Cardiac muscle cell (in vitro differentiated cells and primary cell): ENCODE data around the gene HAX1. TPM values are rescaled to one million over a fixed set of nuclear protein-coding genes. Genes with fewer than 3 reads are reported as not detected.

Experiments
- DNase-seq, 2 donors: peaks; one replicate each; pipeline versions ENCODE4 v3.0.0 to v3.0.0-alpha.2; 2010 to 2017; ENCODE audit warnings: low read depth in 1 of 2, low spot score in 1 of 2
- H3K27ac ChIP-seq: fragments of 200-600 bp; sonication (generic); 2 replicates; pipeline ENCODE4 v1.5.1; 2016
- H3K27me3 ChIP-seq: fragments of 200-600 bp; sonication (generic); 2 replicates; pipeline ENCODE4 v1.6.0; 2016; ENCODE audit warnings: control low read depth
- H3K36me3 ChIP-seq: fragments of 200-600 bp; sonication (generic); 2 replicates; pipeline ENCODE4 v1.5.1; 2016; ENCODE audit warnings: control low read depth
- H3K4me1 ChIP-seq: fragments of 200-600 bp; sonication (generic); 2 replicates; pipeline ENCODE4 v1.8.1; 2017; ENCODE audit warnings: low read depth, mild to moderate bottlenecking, mixed run types
- H3K4me3 ChIP-seq: fragments of 200-600 bp; sonication (generic); 2 replicates; pipeline ENCODE4 v1.5.1; 2016; ENCODE audit warnings: mild to moderate bottlenecking
- H3K9me3 ChIP-seq: fragments of 200-600 bp; sonication (generic); 2 replicates; pipeline ENCODE4 v1.5.1; 2017; ENCODE audit warnings: low read depth, mild to moderate bottlenecking, control low read depth
- CTCF ChIP-seq: IDR thresholded peaks from 2 replicates; pipeline ENCODE4 v1.5.1; 2012; ENCODE audit warnings: low read depth, mild to moderate bottlenecking, low read length
- polyA plus RNA-seq: library from polyadenylated mRNA; unstranded; fragments of >200 nt; fragmentation: Nextera tagmentation; extraction: Ambion mirVana; gene quantifications from 2 replicates; pipeline ENCODE4 v1.2.1, GENCODE V29; 2016
- total RNA-seq: library from RNA; depleted of rRNA; stranded (reverse); fragments of >200 nt; gene quantifications from 2 replicates; pipeline ENCODE4 v1.2.3, GENCODE V29; 2016

Gene HAX1
- total and polyA plus RNA-seq, 2 experiments from 2014 or later, result 92.1 to 106 TPM

DNA sequence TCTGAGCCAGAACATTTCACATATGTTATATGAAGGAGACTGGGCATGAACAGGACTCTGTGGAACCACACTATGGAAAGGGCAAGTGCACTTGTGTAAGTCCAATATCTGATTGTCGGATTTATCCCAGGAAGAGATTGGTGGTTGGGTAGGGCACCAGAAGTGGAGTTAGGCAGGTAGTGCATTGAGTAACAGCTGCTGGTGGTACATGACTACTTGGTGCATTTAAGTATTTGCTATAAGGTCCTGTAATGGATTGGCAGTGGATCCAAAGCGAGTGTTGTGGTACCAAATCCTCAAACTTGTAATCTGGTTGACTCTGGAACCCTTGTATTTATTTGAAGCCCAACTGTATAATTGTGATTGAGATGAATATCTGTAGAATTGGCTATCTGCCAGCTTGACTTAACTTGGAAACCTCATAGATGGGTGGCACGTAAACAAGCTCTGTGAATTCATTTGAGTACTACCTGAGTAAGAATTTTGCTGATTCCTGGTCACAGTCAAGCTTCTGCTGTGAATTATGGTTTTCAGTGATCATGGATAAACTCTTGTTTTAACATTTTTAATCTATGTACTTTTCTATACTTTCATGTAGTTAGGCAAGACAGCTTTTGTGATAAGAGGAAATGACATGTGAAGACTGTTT is 30.6 kb upstream of the HAX1 start:
- no peak for DNase-seq
- no peak for TF ChIP-seq CTCF
- H3K36me3 ChIP-seq, result peaks cover 91% of the 10 kb centered on the region

DNA sequence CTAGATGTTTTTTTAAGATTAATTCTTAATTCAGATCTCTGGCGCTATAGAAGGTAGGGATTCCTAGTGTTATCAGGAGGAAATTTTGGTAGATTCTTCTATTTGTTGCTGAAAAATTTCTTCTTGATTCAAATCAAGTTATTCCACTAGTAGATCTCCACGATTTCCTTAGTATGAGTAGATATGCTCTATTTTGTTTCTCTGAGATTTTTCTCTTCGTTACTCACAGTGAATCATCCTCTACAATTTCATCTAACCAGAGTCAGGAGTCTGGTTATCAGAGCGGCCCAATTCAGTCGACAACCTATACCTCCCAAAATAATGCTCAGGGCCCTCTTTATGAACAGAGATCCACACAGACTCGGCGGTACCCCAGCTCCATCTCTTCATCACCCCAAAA is 18.8 kb upstream of the HAX1 start:
- H3K27me3 ChIP-seq, result no peaks in the 10 kb centered on the region

More for the DNA sequence above, 30.6 kb upstream of the HAX1 start:
- no peaks in the 10 kb centered on the region for H3K9me3 ChIP-seq
- H3K4me3 ChIP-seq, result no peak overlapping the region
- no peak overlapping the region for H3K27ac ChIP-seq
- no peaks in the 10 kb centered on the region for H3K4me1 ChIP-seq
- no peaks in the 10 kb centered on the region for H3K27me3 ChIP-seq

GRCh38 chr1:154256686-154257085 is 15.7 kb upstream of the HAX1 start:
- Histone ChIP-seq H3K27me3 (no peaks in the 10 kb centered on the region), H3K4me3 (no peak overlapping the region), H3K9me3 (no peaks in the 10 kb centered on the region), H3K36me3 (peaks cover 89% of the 10 kb centered on the region), H3K4me1 (no peaks in the 10 kb centered on the region), H3K27ac (no peak overlapping the region)
- TF ChIP-seq CTCF, result no peak
- DNase-seq, result no peak

More for the DNA sequence above, 18.8 kb upstream of the HAX1 start:
- H3K9me3 ChIP-seq, result no peaks in the 10 kb centered on the region
- TF ChIP-seq CTCF, result no peak
- H3K27ac ChIP-seq, result no peak overlapping the region
- H3K4me3 ChIP-seq, result no peak overlapping the region
- no peaks in the 10 kb centered on the region for H3K4me1 ChIP-seq
- peaks cover 88% of the 10 kb centered on the region for H3K36me3 ChIP-seq
- no peak for DNase-seq

DNA sequence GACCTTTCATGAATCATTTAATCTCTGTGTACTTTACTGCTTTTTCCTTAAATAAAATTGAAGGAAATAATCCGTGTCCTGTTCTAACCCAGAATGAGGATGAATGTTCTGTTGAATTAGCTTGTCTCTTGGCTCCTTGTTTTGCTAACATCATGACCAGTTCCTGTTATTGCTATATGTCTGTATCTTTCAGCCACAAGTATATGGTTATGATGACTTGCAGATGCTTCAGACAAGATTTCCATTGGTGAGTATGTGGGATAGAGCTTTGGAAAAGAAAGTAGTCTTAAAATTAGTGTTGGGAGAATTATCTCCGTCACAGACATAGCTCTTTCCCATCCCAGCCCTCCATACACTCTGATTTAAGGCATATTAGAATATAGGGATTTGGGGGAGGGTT is 13.6 kb upstream of the HAX1 start:
- H3K36me3 ChIP-seq, result peaks cover 92% of the 10 kb centered on the region
- no peak for DNase-seq
- no peak overlapping the region for H3K27ac ChIP-seq
- no peaks in the 10 kb centered on the region for H3K9me3 ChIP-seq
- H3K27me3 ChIP-seq, result no peaks in the 10 kb centered on the region
- no peak overlapping the region for H3K4me3 ChIP-seq
- TF ChIP-seq CTCF, result no peak
- peaks cover 7% of the 10 kb centered on the region for H3K4me1 ChIP-seq

GRCh38 chr1:154260127-154260526 is 12.3 kb upstream of the HAX1 start:
- DNase-seq, result no peak
- Histone ChIP-seq H3K9me3 (no peaks in the 10 kb centered on the region), H3K4me1 (peaks cover 19% of the 10 kb centered on the region), H3K27ac (no peak overlapping the region), H3K27me3 (no peaks in the 10 kb centered on the region), H3K4me3 (no peak overlapping the region), H3K36me3 (peaks cover 81% of the 10 kb centered on the region)
- no peak for TF ChIP-seq CTCF
